ENCODE results near the gene STRADB. TPM values are rescaled to one million over a fixed set of nuclear protein-coding genes. Genes with fewer than 3 reads are reported as not detected.
"Not testable (repeated sequence)": the region's sequence is repeated elsewhere in the genome, so short reads cannot be mapped to it uniquely, and the experiment has no call there.

STRADB gene
- total RNA-seq, 5 donors from 2014 or later (not counting 1 experiment from before 2014, with no cell fraction given) = 10.2 to 24.2 (median 18.0) TPM

DNA sequence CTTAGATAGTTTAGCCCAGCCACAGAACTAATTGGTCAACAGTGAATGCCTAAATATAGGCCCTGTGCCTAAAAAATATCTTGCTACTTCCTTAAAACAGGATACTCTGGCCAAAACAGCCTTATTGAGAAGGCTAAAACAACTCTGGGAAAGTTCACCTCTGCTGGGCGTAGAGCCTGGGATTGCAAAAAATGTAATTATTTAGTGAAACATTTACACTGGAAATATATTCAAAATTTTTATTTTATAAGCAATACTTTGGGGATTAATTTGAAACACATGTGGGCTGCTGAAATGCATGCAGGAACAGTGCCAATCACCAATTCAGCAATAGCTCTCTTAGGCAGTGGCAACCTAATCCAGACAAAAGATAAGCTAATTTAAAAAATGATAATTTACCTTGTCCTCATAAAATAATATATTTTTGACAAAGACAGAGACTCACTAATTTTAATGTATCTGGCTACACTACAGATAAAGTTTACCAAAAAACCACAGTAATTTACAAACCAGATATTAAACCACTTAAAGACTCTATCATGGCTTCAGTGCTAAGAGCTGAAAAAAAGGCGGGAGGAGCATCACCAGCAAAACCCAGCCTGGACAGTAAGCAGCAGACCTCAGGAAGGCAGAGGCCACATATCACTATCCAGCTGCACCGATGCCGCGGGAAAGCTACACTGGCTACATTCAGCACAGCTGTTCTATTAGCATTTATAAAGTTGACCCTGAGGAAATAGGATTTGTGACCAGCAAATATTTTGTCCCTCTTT lies 18.7 kb upstream of the STRADB start:
- Histone ChIP-seq H3K4me3 (ENCODE audit: control insufficient read depth in 1 of 2, extremely low read depth in 1 of 2, low read length in 1 of 2) (no peak overlapping the region), H3K36me3 (ENCODE audit: control insufficient read depth in 2 of 2, extremely low read depth in 1 of 2, insufficient read depth in 1 of 2, low read length in 1 of 2) (no peaks in the 10 kb centered on the region), H3K4me1 (ENCODE audit: control insufficient read depth in 1 of 2, extremely low read depth in 1 of 2, insufficient read depth in 2 of 2, low read length in 2 of 2) (peaks cover 16 to 20% of the 10 kb centered on the region in 2 experiments), H3K27me3 (replicated peaks in 1 of 2; ENCODE audit: control insufficient read depth in 2 of 2, extremely low read depth in 1 of 2, insufficient read depth in 2 of 2, low read length in 1 of 2) (no peaks in the 10 kb centered on the region), H3K9me3 (no peaks in the 10 kb centered on the region), H3K27ac (ENCODE audit: low read length) (peak overlapping the region; percentile 67)
- CTCF ChIA-PET = interaction anchor here (0.5 to 1.3 kb wide), 4 partner anchors 13 to 192 kb away, joined by 3 to 4 read pairs (median 3); no protein-coding TSS in a partner anchor
- no peak for ATAC-seq (replicated peaks in 1 of 4)
- Mint-ChIP-seq H3K27ac (peak overlapping the region; percentile 91 to 94), H3K4me1 (peaks cover 73 to 76% (median 74%) of the 10 kb centered on the region in 3 donors), H3K9me3 (no peaks in the 10 kb centered on the region), H3K4me3 (no peak overlapping the region), H3K36me3 (peaks cover 7% of the 10 kb centered on the region), H3K27me3 (no peaks in the 10 kb centered on the region)
- POLR2A ChIA-PET = interaction anchor here in 1 of 2 donors (0.6 to 1.0 kb wide), 3 partner anchors 14 to 200 kb away, joined by 3 read pairs; no protein-coding TSS in a partner anchor
- DNase-seq = no peak
- WGBS (ENCODE audit: insufficient coverage) = 67% methylated on average over 1 of the region's 5 CpGs

DNA sequence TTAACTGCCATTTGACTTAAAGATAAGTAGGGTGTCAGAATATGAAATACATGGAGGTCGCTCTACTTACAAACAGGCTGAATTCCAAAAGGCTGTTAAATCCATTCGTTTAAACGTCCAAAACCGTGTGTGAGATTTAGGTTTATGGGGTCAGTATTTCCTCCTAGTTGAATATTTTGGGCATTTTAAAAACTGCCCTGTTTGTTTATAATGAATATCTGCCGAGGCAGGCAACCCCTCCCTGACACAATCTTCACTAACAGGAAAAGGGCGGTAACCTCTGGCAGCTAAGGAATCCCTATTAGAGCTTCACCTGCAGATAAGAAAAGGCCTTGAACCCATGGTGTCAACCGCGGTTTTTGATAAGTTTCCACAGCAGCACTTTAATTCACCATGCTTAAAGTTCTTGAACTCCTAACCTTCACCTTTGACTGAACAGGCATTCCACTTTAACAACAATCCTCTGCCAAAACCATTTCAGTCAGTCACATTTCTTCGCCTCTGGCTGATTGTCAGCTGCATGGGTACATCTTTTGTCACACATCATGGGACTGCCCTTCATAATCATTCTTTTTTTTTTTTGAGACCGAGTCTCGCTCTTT lies 18.0 kb upstream of the STRADB start:
- H3K36me3 Mint-ChIP-seq = peaks cover 10% of the 10 kb centered on the region
- H3K4me1 Mint-ChIP-seq = peaks cover 78 to 80% (median 79%) of the 10 kb centered on the region in 3 donors
- Histone ChIP-seq H3K9me3 (no peaks in the 10 kb centered on the region), H3K4me1 (ENCODE audit: control insufficient read depth in 1 of 2, extremely low read depth in 1 of 2, insufficient read depth in 2 of 2, low read length in 2 of 2) (peaks cover 16 to 20% of the 10 kb centered on the region in 2 experiments), H3K4me3 (ENCODE audit: control insufficient read depth in 1 of 2, extremely low read depth in 1 of 2, low read length in 1 of 2) (no peak overlapping the region), H3K27me3 (replicated peaks in 1 of 2; ENCODE audit: control insufficient read depth in 2 of 2, extremely low read depth in 1 of 2, insufficient read depth in 2 of 2, low read length in 1 of 2) (no peaks in the 10 kb centered on the region), H3K36me3 (ENCODE audit: control insufficient read depth in 2 of 2, extremely low read depth in 1 of 2, insufficient read depth in 1 of 2, low read length in 1 of 2) (no peaks in the 10 kb centered on the region), H3K27ac (ENCODE audit: low read length) (peak overlapping the region; percentile 32)
- H3K4me3 Mint-ChIP-seq = peak overlapping the region in 1 of 3 donors; percentile 47
- DNase-seq = no peak
- H3K9me3 Mint-ChIP-seq = no peaks in the 10 kb centered on the region
- H3K27ac Mint-ChIP-seq = peak overlapping the region; percentile 83 to 91
- no peaks in the 10 kb centered on the region for H3K27me3 Mint-ChIP-seq
- ChIA-PET POLR2A (no interaction called here), CTCF (interaction anchor here in 1 of 2 donors (0.9 to 1.1 kb wide), 2 partner anchors 12 to 43 kb away, joined by 3 read pairs; no protein-coding TSS in a partner anchor)
- no peak for ATAC-seq (replicated peaks in 1 of 4)
- 57% methylated on average over 3 of the region's 11 CpGs for WGBS (ENCODE audit: insufficient coverage)

DNA sequence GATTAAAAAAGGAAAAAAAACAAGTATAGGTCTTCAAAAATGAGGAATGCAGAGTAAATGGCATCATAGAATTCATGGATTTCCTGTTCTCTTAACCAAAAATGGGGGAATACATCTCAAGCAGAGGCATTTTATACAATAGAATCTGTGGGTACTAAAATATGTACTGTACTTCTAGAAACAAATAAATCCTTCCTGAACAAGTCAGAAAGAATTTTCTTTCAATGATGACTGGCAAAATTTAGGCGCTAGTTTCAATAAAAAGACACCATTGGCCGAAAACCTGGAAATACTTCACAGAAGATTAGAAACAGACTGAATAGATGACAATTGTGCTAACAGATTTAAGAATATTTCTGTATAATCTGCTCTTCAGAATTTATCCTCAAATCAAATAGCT lies 15.4 kb upstream of the STRADB start:
- peaks cover 16 to 17% of the 10 kb centered on the region in 2 experiments for H3K4me1 ChIP-seq (ENCODE audit: control insufficient read depth in 1 of 2, extremely low read depth in 1 of 2, insufficient read depth in 2 of 2, low read length in 2 of 2)
- Mint-ChIP-seq H3K4me3 (no peak overlapping the region), H3K4me1 (peaks cover 82 to 89% (median 86%) of the 10 kb centered on the region in 3 donors), H3K9me3 (no peaks in the 10 kb centered on the region), H3K36me3 (peaks cover 23% of the 10 kb centered on the region), H3K27me3 (no peaks in the 10 kb centered on the region), H3K27ac (peak overlapping the region; percentile 5 to 24)
- H3K27me3 ChIP-seq (replicated peaks in 1 of 2; ENCODE audit: control insufficient read depth in 2 of 2, extremely low read depth in 1 of 2, insufficient read depth in 2 of 2, low read length in 1 of 2) = no peaks in the 10 kb centered on the region
- ChIA-PET CTCF (no interaction called here), POLR2A (interaction anchor here in 1 of 2 donors (1.1 kb wide), 1 partner anchor 12 kb away, joined by 3 read pairs; no protein-coding TSS in a partner anchor)
- no peak for DNase-seq
- no peak overlapping the region for H3K4me3 ChIP-seq (ENCODE audit: control insufficient read depth in 1 of 2, extremely low read depth in 1 of 2, low read length in 1 of 2)
- no peak overlapping the region for H3K27ac ChIP-seq (ENCODE audit: low read length)
- WGBS (ENCODE audit: insufficient coverage) = no CpG with 5 or more reads among the region's 2 CpGs
- H3K9me3 ChIP-seq = no peaks in the 10 kb centered on the region
- ATAC-seq (replicated peaks in 1 of 4) = no peak
- H3K36me3 ChIP-seq (ENCODE audit: control insufficient read depth in 2 of 2, extremely low read depth in 1 of 2, insufficient read depth in 1 of 2, low read length in 1 of 2) = no peaks in the 10 kb centered on the region

DNA sequence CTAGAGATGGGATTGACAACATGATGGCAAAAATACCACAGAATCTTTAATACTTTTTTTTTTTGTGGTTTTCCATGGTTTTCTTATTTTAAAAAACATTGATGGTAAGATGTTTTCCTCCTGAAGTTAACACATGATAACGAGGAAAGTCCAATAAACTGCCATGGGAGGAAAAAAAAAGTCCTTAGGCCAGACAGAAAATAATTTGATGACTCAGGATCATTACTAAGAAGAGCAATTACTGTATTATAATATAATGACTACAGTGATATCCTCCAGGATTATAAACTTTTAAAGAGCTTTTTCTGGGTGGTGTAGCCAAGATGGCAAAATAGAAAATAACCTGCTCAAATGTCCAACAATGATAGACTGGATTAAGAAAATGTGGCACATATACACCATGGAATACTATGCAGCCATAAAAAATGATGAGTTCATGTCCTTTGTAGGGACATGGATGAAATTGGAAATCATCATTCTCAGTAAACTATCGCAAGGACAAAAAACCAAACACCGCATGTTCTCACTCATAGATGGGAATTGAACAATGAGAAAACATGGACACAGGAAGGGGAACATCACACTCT lies 12.1 kb upstream of the STRADB start:
- not testable (repeated sequence) for DNase-seq; ATAC-seq (replicated peaks in 1 of 4); H3K4me3 ChIP-seq (ENCODE audit: control insufficient read depth in 1 of 2, extremely low read depth in 1 of 2, low read length in 1 of 2); H3K9me3 Mint-ChIP-seq; H3K4me1 ChIP-seq (ENCODE audit: control insufficient read depth in 1 of 2, extremely low read depth in 1 of 2, insufficient read depth in 2 of 2, low read length in 2 of 2); H3K9me3 ChIP-seq; H3K27ac ChIP-seq (ENCODE audit: low read length); H3K27me3 Mint-ChIP-seq; H3K4me3 Mint-ChIP-seq; H3K27me3 ChIP-seq (replicated peaks in 1 of 2; ENCODE audit: control insufficient read depth in 2 of 2, extremely low read depth in 1 of 2, insufficient read depth in 2 of 2, low read length in 1 of 2); H3K36me3 ChIP-seq (ENCODE audit: control insufficient read depth in 2 of 2, extremely low read depth in 1 of 2, insufficient read depth in 1 of 2, low read length in 1 of 2)
- POLR2A ChIA-PET = interaction anchor here in 1 of 2 donors (0.7 kb wide), 1 partner anchor 26 kb away, joined by 3 read pairs; no protein-coding TSS in a partner anchor
- WGBS (ENCODE audit: insufficient coverage) = no CpG with 5 or more reads among the region's 3 CpGs
- peaks cover 18% of the 10 kb centered on the region for H3K36me3 Mint-ChIP-seq
- peaks cover 53 to 63% (median 59%) of the 10 kb centered on the region in 3 donors for H3K4me1 Mint-ChIP-seq
- CTCF ChIA-PET = interaction anchor here in 1 of 2 donors (0.7 kb wide), 1 partner anchor 168 kb away, joined by 4 read pairs; no protein-coding TSS in a partner anchor
- peak overlapping the region in 1 of 2 donors; percentile 75 for H3K27ac Mint-ChIP-seq

- 89% methylated on average over 1 of the region's 1 CpG for WGBS (ENCODE audit: insufficient coverage)
- ATAC-seq (replicated peaks in 1 of 4) (no peak), DNase-seq (no peak)
- ChIA-PET CTCF (no interaction called here), POLR2A (interaction anchor here (0.5 to 0.7 kb wide), 2 partner anchors 27 to 155 kb away, joined by 3 to 5 read pairs; no protein-coding TSS in a partner anchor)
- Histone ChIP-seq H3K36me3 (ENCODE audit: control insufficient read depth in 2 of 2, extremely low read depth in 1 of 2, insufficient read depth in 1 of 2, low read length in 1 of 2) (no peaks in the 10 kb centered on the region), H3K4me1 (ENCODE audit: control insufficient read depth in 1 of 2, extremely low read depth in 1 of 2, insufficient read depth in 2 of 2, low read length in 2 of 2) (peaks cover 2 to 4% of the 10 kb centered on the region in 2 experiments), H3K4me3 (ENCODE audit: control insufficient read depth in 1 of 2, extremely low read depth in 1 of 2, low read length in 1 of 2) (no peak overlapping the region), H3K9me3 (no peaks in the 10 kb centered on the region), H3K27me3 (replicated peaks in 1 of 2; ENCODE audit: control insufficient read depth in 2 of 2, extremely low read depth in 1 of 2, insufficient read depth in 2 of 2, low read length in 1 of 2) (no peaks in the 10 kb centered on the region), H3K27ac (ENCODE audit: low read length) (no peak overlapping the region)
- Mint-ChIP-seq H3K27ac (peak overlapping the region; percentile 3 to 32), H3K27me3 (no peaks in the 10 kb centered on the region), H3K4me1 (peaks cover 45 to 62% (median 56%) of the 10 kb centered on the region in 3 donors), H3K4me3 (no peak overlapping the region), H3K9me3 (no peaks in the 10 kb centered on the region), H3K36me3 (peaks cover 18% of the 10 kb centered on the region)
These were observed 11.4 kb upstream of the STRADB start for GRCh38 chr2:201440182-201440581.

- H3K9me3 Mint-ChIP-seq = no peaks in the 10 kb centered on the region
- Histone ChIP-seq H3K27ac (ENCODE audit: low read length) (no peak overlapping the region), H3K27me3 (replicated peaks in 1 of 2; ENCODE audit: control insufficient read depth in 2 of 2, extremely low read depth in 1 of 2, insufficient read depth in 2 of 2, low read length in 1 of 2) (no peaks in the 10 kb centered on the region), H3K9me3 (no peaks in the 10 kb centered on the region), H3K4me3 (ENCODE audit: control insufficient read depth in 1 of 2, extremely low read depth in 1 of 2, low read length in 1 of 2) (no peak overlapping the region), H3K36me3 (ENCODE audit: control insufficient read depth in 2 of 2, extremely low read depth in 1 of 2, insufficient read depth in 1 of 2, low read length in 1 of 2) (no peaks in the 10 kb centered on the region), H3K4me1 (ENCODE audit: control insufficient read depth in 1 of 2, extremely low read depth in 1 of 2, insufficient read depth in 2 of 2, low read length in 2 of 2) (peaks cover 3 to 8% of the 10 kb centered on the region in 2 experiments)
- POLR2A ChIA-PET = interaction anchor here in 1 of 2 donors (0.7 kb wide), 1 partner anchor 93 kb away, joined by 3 read pairs; no protein-coding TSS in a partner anchor
- 95% methylated on average over 4 of the region's 7 CpGs for WGBS (ENCODE audit: insufficient coverage)
- CTCF ChIA-PET = interaction anchor here in 1 of 2 donors (0.6 to 0.7 kb wide), 2 partner anchors 20 to 173 kb away, joined by 3 to 8 read pairs; no protein-coding TSS in a partner anchor
- peaks cover 36 to 63% (median 59%) of the 10 kb centered on the region in 3 donors for H3K4me1 Mint-ChIP-seq
- peaks cover 23% of the 10 kb centered on the region for H3K36me3 Mint-ChIP-seq
- H3K4me3 Mint-ChIP-seq = no peak overlapping the region
- ATAC-seq (replicated peaks in 1 of 4) (no peak), DNase-seq (no peak)
- H3K27ac Mint-ChIP-seq = no peak overlapping the region
- no peaks in the 10 kb centered on the region for H3K27me3 Mint-ChIP-seq
These were observed 10.1 kb upstream of the STRADB start for GRCh38 chr2:201441409-201441808.
